ENCODE results near the gene AUTS2. TPM values are rescaled to one million over a fixed set of nuclear protein-coding genes. Genes with fewer than 3 reads are reported as not detected.

Gene AUTS2
- polyA plus RNA-seq, 3 donors: 0.08 to 0.35 TPM; not detected in 1

GRCh38 chr7:70574314-70574834 lies 976.1 kb downstream of the AUTS2 start:
- intact Hi-C loops (cut with micrococcal nuclease): no loop called here
- H3K36me3 Mint-ChIP-seq: no peaks in the 10 kb centered on the region
- Histone ChIP-seq H3K9me3 (replicated peaks in 1 of 2; ENCODE audit: control insufficient read depth in 1 of 2, insufficient read depth in 1 of 2, low read length in 2 of 2) (no peaks in the 10 kb centered on the region), H3K27me3 (ENCODE audit: control insufficient read depth in 2 of 2, insufficient read depth in 2 of 2, low read length in 2 of 2) (no peaks in the 10 kb centered on the region), H2AFZ (ENCODE audit: insufficient read depth, low read depth, low read length, poor library complexity, severe bottlenecking) (no peak overlapping the region), H3K27ac (ENCODE audit: low read depth in 1 of 2, low read length in 2 of 2) (no peak overlapping the region), H3K9ac (ENCODE audit: insufficient read depth, low read length, poor library complexity, severe bottlenecking) (no peak overlapping the region), H3K36me3 (replicated peaks in 1 of 2; ENCODE audit: control insufficient read depth in 1 of 2, insufficient read depth in 2 of 2, low read length in 2 of 2) (no peaks in the 10 kb centered on the region), H3K79me2 (ENCODE audit: insufficient read depth, low read length) (no peaks in the 10 kb centered on the region), H3K4me2 (replicated peaks; ENCODE audit: extremely low read depth, low read length, poor library complexity, severe bottlenecking) (no peak overlapping the region), H3K4me1 (ENCODE audit: control insufficient read depth in 1 of 2, insufficient read depth in 2 of 2, low read length in 2 of 2) (no peaks in the 10 kb centered on the region), H4K20me1 (ENCODE audit: insufficient read depth, low read length) (no peaks in the 10 kb centered on the region), H3K4me3 (replicated peaks in 1 of 3; ENCODE audit: low read depth in 2 of 3, low read length in 3 of 3) (no peak overlapping the region)
- no peak for TF ChIP-seq CTCF (IDR thresholded peaks at IDR 0.05)
- no peak for DNase-seq
- WGBS (ENCODE audit: insufficient coverage): 96% methylated on average over 3 of the region's 5 CpGs
- no peaks in the 10 kb centered on the region for H3K4me1 Mint-ChIP-seq
- H3K27me3 Mint-ChIP-seq (ENCODE audit: low read depth in 3 of 3): peaks cover 0 to 2% (median 1%) of the 10 kb centered on the region in 3 donors
- peaks cover 0 to 8% (median 3%) of the 10 kb centered on the region in 7 donors for H3K9me3 Mint-ChIP-seq
- H3K4me3 Mint-ChIP-seq: no peak overlapping the region
- no peak overlapping the region for H3K27ac Mint-ChIP-seq

- Histone ChIP-seq H3K79me2 (ENCODE audit: insufficient read depth, low read length) (no peaks in the 10 kb centered on the region), H4K20me1 (ENCODE audit: insufficient read depth, low read length) (no peaks in the 10 kb centered on the region), H3K27me3 (ENCODE audit: control insufficient read depth in 2 of 2, insufficient read depth in 2 of 2, low read length in 2 of 2) (no peaks in the 10 kb centered on the region), H3K9me3 (replicated peaks in 1 of 2; ENCODE audit: control insufficient read depth in 1 of 2, insufficient read depth in 1 of 2, low read length in 2 of 2) (no peaks in the 10 kb centered on the region), H3K27ac (ENCODE audit: low read depth in 1 of 2, low read length in 2 of 2) (no peak overlapping the region), H3K4me3 (replicated peaks in 1 of 3; ENCODE audit: low read depth in 2 of 3, low read length in 3 of 3) (no peak overlapping the region), H2AFZ (ENCODE audit: insufficient read depth, low read depth, low read length, poor library complexity, severe bottlenecking) (no peak overlapping the region), H3K9ac (ENCODE audit: insufficient read depth, low read length, poor library complexity, severe bottlenecking) (no peak overlapping the region), H3K36me3 (replicated peaks in 1 of 2; ENCODE audit: control insufficient read depth in 1 of 2, insufficient read depth in 2 of 2, low read length in 2 of 2) (no peaks in the 10 kb centered on the region), H3K4me2 (replicated peaks; ENCODE audit: extremely low read depth, low read length, poor library complexity, severe bottlenecking) (no peak overlapping the region), H3K4me1 (ENCODE audit: control insufficient read depth in 1 of 2, insufficient read depth in 2 of 2, low read length in 2 of 2) (no peaks in the 10 kb centered on the region)
- TF ChIP-seq CTCF (IDR thresholded peaks at IDR 0.05): no peak
- intact Hi-C loops (cut with micrococcal nuclease): no loop called here
- peaks cover 0 to 8% (median 4%) of the 10 kb centered on the region in 7 donors for H3K9me3 Mint-ChIP-seq
- no peaks in the 10 kb centered on the region for H3K4me1 Mint-ChIP-seq
- peaks cover 0 to 2% (median 1%) of the 10 kb centered on the region in 3 donors for H3K27me3 Mint-ChIP-seq (ENCODE audit: low read depth in 3 of 3)
- H3K36me3 Mint-ChIP-seq: no peaks in the 10 kb centered on the region
- no peak overlapping the region for H3K4me3 Mint-ChIP-seq
- WGBS (ENCODE audit: insufficient coverage): 84% methylated on average over 6 of the region's 11 CpGs
- H3K27ac Mint-ChIP-seq: no peak overlapping the region
- DNase-seq: no peak
These were observed 976.9 kb downstream of the AUTS2 start for GRCh38 chr7:70574970-70575799.

Measured in CD14-positive monocyte (primary cell).